H7 (cell line): ENCODE data around the gene MBTPS2. TPM values are rescaled to one million over a fixed set of nuclear protein-coding genes. Genes with fewer than 3 reads are reported as not detected.
"Not testable (repeated sequence)": the region's sequence is repeated elsewhere in the genome, so short reads cannot be mapped to it uniquely, and the experiment has no call there.

Experiments
- DNase-seq: peaks from one replicate; pipeline ENCODE4 v3.0.0; 2012
- H3K27me3 ChIP-seq: 2 replicates; pipeline ENCODE4 v1.6.0; 2011; ENCODE audit warnings: mild to moderate bottlenecking, low read length; ENCODE audit not compliant: control insufficient read depth, insufficient read depth
- H3K36me3 ChIP-seq: replicated peaks from 2 replicates; pipeline ENCODE4 v1.5.1; 2011; ENCODE audit warnings: low read length; ENCODE audit not compliant: control insufficient read depth, insufficient read depth
- H3K4me3 ChIP-seq: 2 replicates; pipeline ENCODE4 v1.5.1; 2011; ENCODE audit warnings: low read depth, mild to moderate bottlenecking, control low read depth, low read length, moderate library complexity; ENCODE audit not compliant: insufficient read depth
- total RNA-seq: library from RNA; depleted of rRNA; stranded (reverse); fragments of >200 nt; shearing (Covaris generic); gene quantifications from 2 replicates; pipeline ENCODE4 v1.2.3, GENCODE V29; 2014

Gene MBTPS2
- total RNA-seq, 1 experiment from 2014 or later: 3.6 TPM

DNA sequence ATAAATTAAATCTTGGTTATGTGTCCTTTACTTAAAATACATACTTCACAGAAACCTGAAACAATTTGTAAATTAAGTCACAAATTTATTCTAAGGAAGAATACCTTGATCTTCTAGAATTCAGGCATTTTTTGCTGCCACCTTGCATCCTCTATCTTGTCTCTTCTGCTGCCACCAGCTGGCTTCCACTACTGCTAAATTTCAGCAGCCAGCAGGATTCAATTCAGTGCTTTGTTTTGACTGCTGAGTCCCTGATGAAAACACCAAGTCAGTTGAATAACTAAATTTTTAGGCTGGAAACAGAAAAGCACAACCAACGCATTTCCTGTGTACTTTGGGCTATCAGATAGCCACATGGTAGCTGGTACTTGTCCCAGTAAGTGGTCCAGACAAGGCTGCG lies 2.4 kb upstream of the MBTPS2 start:
- H3K36me3 ChIP-seq: no peaks in the 10 kb centered on the region

DNA sequence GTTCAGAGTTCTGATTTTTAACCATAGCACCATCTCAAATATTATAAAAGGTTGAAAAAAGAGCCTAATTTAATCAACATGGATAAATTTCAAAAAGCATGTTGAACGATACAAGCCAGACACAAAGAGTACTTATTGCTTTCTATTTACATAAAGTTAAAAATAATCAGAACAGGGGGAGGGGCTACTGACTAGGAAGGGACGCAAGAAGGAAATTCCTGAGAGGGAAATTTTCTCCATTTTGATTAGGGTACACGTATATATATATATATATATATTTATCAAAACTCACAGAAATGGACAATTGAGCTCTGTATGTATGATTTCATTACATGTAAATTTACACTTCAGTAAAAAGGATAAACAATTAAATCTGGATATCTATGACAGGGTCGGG lies 482 bp upstream of the MBTPS2 start:
- DNase-seq: no peak
- H3K36me3 ChIP-seq: no peaks in the 10 kb centered on the region

More for the DNA sequence above, 2.4 kb upstream of the MBTPS2 start:
- DNase-seq: no peak
- Histone ChIP-seq H3K27me3 (no peaks in the 10 kb centered on the region), H3K4me3 (no peak overlapping the region)

DNA sequence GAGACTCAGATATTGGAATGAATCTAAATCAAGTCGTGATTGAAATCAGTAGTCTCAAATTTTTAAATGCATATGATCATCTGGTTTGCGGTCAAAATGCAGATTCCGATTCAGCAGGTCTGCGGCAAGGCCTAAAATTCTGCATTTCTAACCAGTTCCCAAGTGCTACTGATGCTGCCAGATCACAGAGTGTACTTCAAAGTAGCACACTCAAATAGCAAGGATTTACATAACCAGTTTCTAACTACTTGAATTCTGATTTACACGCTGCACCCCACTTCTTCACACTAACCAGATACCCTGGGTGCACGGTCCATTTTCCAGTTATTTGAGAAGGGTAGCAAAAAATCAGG lies 752 bp downstream of the MBTPS2 start:
- Histone ChIP-seq H3K4me3 (peak overlapping the region; percentile 80), H3K27me3 (no peaks in the 10 kb centered on the region), H3K36me3 (peaks cover 1% of the 10 kb centered on the region)
- no peak for DNase-seq

More for the DNA sequence above, 482 bp upstream of the MBTPS2 start:
- H3K27me3 ChIP-seq: no peaks in the 10 kb centered on the region
- H3K4me3 ChIP-seq: peak overlapping the region; percentile 80

DNA sequence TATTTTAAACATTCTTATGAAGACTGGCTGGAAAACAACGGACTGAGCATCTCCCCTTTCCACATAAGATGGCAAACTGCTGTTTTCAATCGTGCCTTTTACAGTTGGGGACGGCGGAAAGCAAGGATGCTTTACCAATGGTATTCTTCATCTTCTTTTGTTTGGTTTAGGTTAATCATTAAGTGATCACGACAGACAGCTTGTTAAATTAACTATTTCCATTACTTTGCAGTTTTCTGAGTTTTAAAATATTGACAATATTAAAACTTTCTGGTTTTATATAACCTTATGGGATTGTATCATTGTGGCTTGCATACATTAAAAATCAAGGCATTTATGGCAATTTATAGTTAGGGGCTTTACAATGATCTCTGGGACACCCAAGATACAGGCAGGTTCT lies 3.8 kb downstream of the MBTPS2 start:
- no peak for DNase-seq
- H3K27me3 ChIP-seq: no peaks in the 10 kb centered on the region

DNA sequence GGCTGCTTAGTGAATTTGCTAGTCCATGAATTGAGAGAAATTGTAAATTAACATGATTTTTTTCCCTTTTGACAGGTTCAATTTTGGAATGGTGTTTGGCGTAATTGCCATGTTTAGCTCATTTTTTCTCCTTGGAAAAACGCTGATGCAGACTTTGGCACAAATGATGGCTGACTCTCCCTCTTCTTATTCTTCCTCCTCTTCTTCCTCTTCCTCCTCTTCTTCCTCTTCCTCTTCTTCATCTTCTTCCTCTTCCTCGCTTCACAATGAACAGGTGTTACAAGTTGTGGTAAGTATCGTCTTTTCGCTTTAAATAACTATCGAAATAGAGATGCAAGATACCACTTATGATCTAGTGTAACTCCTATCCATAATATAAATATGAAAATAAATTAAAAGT lies 5.7 kb downstream of the MBTPS2 start:
- Histone ChIP-seq H3K4me3 (no peak overlapping the region), H3K27me3 (no peaks in the 10 kb centered on the region), H3K36me3 (peaks cover 2% of the 10 kb centered on the region)
- no peak for DNase-seq

More for the DNA sequence above, 3.8 kb downstream of the MBTPS2 start:
- Histone ChIP-seq H3K36me3 (peaks cover 2% of the 10 kb centered on the region), H3K4me3 (no peak overlapping the region)

- Histone ChIP-seq H3K27me3 (no peaks in the 10 kb centered on the region), H3K4me3 (no peak overlapping the region), H3K36me3 (peaks cover 2% of the 10 kb centered on the region)
- no peak for DNase-seq
Observed at GRCh38 chrX:21847342-21847741, 7.9 kb downstream of the MBTPS2 start.

DNA sequence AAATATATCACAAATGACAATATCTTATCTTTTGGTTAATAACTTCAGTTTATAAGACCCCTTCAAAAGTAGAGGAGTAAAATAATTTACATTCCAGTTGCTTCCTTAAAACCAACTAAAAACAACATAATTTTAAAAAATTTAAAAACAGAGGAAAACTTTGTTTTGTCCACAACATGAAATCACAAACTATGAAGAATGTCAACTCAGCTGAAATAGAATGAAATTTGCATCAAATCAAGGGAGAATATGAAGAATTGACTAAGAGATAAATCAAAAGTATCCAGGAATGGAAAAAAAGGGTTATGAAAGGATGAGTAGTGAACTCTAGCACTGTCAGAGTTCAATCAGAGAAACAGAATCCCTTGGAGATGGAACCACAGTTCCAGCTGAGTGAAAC lies 14.2 kb downstream of the MBTPS2 start:
- Histone ChIP-seq H3K27me3 (no peaks in the 10 kb centered on the region), H3K4me3 (no peak overlapping the region), H3K36me3 (no peaks in the 10 kb centered on the region; the same call in none of the 2 replicates)
- no peak for DNase-seq

DNA sequence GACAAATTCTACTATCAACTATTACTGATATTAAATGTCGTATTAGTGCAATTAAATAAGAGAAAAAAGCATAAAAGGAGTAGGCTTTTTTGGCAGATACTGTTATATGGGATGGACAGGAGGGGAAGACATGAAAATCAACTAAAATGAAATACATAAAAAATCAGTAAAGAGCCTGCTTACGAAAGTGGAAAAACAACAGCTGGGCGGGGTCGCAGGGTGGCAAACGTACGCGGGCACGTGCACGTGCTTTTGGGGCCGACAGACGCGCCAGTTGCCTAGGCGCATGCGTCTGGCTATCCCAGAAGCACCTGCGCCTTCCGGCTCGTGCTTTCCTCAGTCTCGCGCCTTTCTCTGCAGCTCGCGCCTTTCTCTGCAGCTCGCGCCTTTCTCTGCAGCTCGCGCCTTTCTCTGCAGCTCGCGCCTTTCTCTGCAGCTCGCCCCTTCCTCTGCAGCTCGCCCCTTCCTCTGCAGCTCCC lies 16.6 kb downstream of the MBTPS2 start, which contains the start of gene YY2:
Gene YY2, plus strand, starts transcription at position 51 of the 479 bp plus-strand sequence. CDS start 498 bp downstream, outside the sequence.
- Histone ChIP-seq H3K4me3 (no peak within 1 kb of the TSS), H3K36me3 (no peaks in the 10 kb centered on the region; the same call in none of the 2 replicates), H3K27me3 (no peaks in the 10 kb centered on the region)
- no peak for DNase-seq

- Histone ChIP-seq H3K27me3 (no peaks in the 10 kb centered on the region), H3K36me3 (no peaks in the 10 kb centered on the region; the same call in none of the 2 replicates), H3K4me3 (no peak overlapping the region)
- no peak for DNase-seq
Observed at GRCh38 chrX:21856504-21856903, 17.1 kb downstream of the MBTPS2 start.

GRCh38 chrX:21863241-21863640 lies 23.8 kb downstream of the MBTPS2 start:
- Histone ChIP-seq H3K27me3 (no peaks in the 10 kb centered on the region), H3K4me3 (no peak overlapping the region), H3K36me3 (no peaks in the 10 kb centered on the region)
- DNase-seq: no peak

DNA sequence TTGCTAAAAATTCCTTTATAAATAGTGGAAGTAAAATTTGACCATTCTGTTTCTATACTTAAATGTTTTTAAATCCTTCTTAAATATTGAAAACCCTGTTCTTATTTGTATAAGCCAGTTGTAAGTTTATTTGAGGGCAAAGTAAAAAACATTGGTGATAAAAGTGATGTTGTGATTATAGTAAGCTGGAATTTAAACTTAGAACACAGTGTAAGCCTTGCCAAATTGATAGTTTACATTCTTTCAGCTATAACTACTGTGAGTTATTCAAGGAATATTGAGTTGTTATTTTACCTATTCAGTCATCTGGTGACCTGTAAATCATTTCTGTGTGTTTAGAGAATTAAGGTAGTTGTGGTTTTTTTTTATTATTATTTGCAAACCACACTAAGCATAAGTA lies 26.0 kb downstream of the MBTPS2 start:
- H3K27me3 ChIP-seq: no peaks in the 10 kb centered on the region
- DNase-seq: no peak
- no peaks in the 10 kb centered on the region; the same call in 1 of the 2 replicates for H3K36me3 ChIP-seq
- no peak overlapping the region for H3K4me3 ChIP-seq

DNA sequence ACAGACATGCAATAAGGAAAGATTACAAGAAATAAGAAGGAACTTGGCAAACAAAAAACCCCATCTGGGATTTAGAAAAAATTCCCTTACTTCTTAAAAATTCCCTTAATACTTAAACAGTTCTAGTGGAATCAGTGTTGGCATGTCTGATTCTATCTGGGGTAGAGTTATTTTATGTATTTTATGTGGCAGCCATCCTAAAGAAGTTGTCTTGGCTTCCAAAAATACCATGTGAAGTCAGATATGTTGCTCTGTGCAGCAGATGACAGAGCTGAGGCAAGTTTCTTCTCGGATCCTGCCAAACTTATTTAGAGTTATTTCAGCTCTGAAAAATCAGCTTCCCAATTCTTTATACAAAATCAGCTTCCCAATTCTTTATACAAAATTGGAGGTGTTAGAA lies 31.1 kb downstream of the MBTPS2 start:
- Histone ChIP-seq H3K27me3 (no peaks in the 10 kb centered on the region), H3K4me3 (no peak overlapping the region), H3K36me3 (no peaks in the 10 kb centered on the region; the same call in 1 of the 2 replicates)
- no peak for DNase-seq

GRCh38 chrX:21873063-21873775 lies 33.8 kb downstream of the MBTPS2 start:
- no peak for DNase-seq
- Histone ChIP-seq H3K27me3 (no peaks in the 10 kb centered on the region), H3K4me3 (no peak overlapping the region)

DNA sequence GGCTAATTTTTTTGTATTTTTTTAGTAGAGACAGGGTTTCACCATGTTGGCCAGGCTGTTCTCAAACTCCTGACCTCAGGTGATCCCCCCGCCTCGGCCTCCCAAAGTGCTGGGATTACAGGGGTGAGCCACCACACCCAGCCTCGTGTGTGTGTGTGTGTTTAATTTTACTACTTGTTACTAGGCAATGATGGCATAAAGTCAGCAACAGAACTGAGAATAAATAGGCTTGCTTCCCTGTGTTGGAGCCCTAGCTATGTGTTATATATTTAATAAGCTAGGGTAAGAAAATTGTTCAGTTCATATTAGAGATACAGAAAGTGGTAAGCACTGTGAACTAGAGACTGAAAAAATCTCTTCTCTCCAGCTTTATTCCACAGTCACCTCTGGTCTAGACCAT lies 34.8 kb downstream of the MBTPS2 start:
- H3K27me3 ChIP-seq, H3K4me3 ChIP-seq, DNase-seq, H3K36me3 ChIP-seq: not testable (repeated sequence)

More at GRCh38 chrX:21873063-21873775, 33.8 kb downstream of the MBTPS2 start:
- H3K36me3 ChIP-seq: no peaks in the 10 kb centered on the region; the same call in 1 of the 2 replicates

DNA sequence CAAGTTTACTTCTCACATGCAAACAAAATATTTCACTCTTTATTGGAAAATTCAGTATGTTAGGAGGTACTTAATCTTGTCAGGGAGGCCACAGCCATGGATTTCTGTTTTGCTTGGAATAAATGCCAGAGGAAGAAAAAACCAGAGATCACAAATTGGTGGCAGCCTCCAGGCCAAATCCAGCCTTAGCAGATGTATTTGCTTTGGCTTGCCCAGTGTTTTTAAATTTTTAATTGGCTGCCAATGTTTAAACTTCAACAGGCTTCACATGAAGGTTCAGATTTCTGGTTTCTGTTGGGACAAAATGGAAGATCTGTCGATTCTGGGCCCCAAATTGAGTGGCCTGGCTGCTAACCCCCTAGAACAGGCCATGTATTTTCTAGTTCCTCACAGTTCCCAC lies 35.6 kb downstream of the MBTPS2 start:
- Histone ChIP-seq H3K36me3 (no peaks in the 10 kb centered on the region), H3K27me3 (no peaks in the 10 kb centered on the region), H3K4me3 (no peak overlapping the region)
- no peak for DNase-seq
